ENCODE data around the gene SYNPO. TPM values are rescaled to one million over a fixed set of nuclear protein-coding genes. Genes with fewer than 3 reads are reported as not detected.
A peak's percentile ranks its signal among the peaks of the same experiment; 100 is the strongest.

SYNPO gene
- total RNA-seq, 1 donor from 2014 or later = 1.4 TPM

DNA sequence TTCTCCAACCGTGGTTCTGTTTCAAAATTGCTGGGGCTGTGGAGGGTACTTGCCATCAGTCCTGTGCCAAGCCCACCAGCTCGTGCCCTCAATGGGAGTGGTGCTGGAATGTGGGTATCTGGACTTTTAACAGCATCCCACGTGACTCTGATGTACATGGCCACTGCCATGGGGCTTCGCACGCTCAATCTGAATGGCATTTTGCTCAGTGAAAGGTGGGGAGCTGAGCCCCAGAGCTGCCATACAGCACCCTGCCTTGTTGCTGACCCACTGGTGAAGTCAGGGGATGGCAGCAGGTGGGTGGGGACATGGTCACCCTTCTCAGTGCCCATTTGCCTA, 16.6 kb upstream of the SYNPO start:
- H3K4me3 ChIP-seq (ENCODE audit: low read depth, low read length) = no peak overlapping the region
- DNase-seq (ENCODE audit: low read depth) = no peak
- TF ChIP-seq, protein P1, sequence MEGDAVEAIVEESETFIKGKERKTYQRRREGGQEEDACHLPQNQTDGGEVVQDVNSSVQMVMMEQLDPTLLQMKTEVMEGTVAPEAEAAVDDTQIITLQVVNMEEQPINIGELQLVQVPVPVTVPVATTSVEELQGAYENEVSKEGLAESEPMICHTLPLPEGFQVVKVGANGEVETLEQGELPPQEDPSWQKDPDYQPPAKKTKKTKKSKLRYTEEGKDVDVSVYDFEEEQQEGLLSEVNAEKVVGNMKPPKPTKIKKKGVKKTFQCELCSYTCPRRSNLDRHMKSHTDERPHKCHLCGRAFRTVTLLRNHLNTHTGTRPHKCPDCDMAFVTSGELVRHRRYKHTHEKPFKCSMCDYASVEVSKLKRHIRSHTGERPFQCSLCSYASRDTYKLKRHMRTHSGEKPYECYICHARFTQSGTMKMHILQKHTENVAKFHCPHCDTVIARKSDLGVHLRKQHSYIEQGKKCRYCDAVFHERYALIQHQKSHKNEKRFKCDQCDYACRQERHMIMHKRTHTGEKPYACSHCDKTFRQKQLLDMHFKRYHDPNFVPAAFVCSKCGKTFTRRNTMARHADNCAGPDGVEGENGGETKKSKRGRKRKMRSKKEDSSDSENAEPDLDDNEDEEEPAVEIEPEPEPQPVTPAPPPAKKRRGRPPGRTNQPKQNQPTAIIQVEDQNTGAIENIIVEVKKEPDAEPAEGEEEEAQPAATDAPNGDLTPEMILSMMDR (conservative IDR thresholded peaks at IDR 0.05; ENCODE audit: low read depth, low read length) = no peak

DNA sequence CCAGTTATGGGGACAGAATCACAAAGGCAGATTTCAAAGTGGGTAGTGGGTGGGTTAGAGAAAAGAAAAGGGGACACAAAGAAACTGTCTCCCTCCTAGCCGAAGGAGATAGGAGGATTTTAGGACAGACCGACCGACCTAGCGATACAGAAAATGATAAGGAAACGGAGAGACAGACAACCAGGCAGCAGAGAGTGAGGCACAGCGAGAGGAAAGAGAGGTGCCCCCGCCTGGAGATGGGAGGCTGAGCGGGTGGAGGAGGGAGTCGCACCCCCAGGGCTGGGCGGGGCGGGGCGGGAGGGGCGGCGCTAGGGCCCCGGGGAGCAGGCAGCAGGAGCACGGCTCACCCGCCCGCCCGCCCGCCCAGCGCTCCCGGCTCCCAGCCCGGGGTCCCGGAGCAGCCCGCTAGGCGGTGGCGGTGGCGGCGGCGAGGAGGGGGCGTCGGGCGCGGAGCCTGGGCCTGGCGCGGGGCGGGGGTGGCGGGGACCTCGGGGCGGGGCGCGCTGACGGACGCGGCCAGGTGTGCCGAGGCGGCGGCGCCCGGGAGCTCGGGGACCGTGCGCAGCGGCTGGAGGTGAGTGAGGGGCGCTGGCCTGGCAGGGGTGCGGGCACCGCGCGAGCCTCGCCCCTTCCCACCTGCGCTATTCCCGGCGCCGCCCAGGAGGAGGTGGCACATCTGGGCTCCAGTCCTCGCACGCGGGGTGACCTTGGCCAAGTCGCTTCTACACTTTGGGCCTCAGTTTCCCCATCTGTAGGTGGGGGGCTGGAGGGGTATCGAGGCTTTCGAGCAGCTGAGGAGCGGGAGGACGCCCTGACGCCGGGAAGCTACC, 15.9 kb upstream of the SYNPO start:
- H3K4me3 ChIP-seq (ENCODE audit: low read depth, low read length) = peak overlapping the region; percentile 58
- DNase-seq (ENCODE audit: low read depth) = no peak
- TF ChIP-seq, protein P1 (conservative IDR thresholded peaks at IDR 0.05; ENCODE audit: low read depth, low read length) = no peak

DNA sequence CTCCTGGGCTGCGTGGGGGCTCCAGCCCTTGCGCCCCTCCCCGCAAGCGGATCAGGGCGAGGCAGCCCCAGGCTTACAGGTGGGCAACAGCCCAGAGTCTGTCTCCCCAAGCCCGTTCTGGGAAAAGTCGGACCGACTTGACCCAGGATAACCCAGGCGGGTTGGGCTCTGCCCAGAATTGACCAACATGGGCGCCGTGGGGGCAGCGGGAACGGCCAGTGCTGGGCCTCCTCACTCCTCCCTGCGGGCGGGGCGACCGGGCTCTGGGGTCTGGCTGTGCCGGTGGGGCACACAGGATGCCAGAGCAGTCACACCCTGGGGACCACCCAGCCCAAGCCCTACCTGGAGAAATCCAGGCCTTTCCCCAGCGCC, 15.3 kb upstream of the SYNPO start:
- DNase-seq (ENCODE audit: low read depth) = no peak
- TF ChIP-seq, protein P1 (conservative IDR thresholded peaks at IDR 0.05; ENCODE audit: low read depth, low read length) = no peak
- H3K4me3 ChIP-seq (ENCODE audit: low read depth, low read length) = peak overlapping the region; percentile 58

DNA sequence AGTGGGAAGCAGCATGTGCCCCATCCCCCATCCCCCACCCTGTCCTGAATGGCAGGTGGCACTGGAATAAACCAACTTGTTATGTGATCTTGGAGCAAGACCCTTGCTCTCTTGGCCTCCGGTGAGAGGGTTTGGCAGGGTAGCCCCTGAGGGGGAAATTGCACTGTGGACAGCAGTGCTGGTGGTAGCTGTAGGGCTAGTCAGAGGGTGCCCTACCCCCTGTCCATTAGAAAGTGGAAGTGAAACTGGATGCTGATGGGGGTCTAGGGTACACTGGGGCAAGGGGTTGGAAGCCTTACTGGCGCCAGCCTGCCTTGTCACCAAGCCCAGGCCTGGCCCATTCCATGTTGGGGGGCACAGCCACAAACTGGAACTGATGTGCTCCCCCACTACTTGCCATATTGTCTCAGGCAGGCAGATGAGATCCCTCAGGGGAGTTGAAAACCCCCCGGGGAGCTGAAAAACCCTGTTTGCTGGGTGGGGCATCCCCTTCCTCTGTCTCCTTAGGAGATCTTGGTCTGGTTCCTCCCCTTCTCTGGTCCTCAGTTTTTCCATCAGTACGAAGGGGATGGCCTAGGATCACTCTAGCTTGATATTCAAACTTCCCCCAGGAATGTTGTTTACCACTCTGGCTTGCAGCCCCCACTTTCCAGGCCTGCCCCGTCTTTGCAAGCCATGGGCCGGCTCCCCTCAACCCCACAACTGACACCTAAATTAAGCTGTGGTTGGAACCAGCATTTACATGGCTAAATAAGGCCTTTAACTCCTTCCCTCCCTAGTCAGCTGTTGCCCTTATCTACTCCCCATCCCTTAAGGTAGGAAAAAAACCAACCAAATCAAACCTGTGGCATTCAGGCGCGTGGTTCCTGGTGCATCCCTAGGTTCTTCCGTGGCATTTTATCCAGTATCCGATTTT, 14.4 kb upstream of the SYNPO start:
- TF ChIP-seq, protein P1 (conservative IDR thresholded peaks at IDR 0.05; ENCODE audit: low read depth, low read length) = no peak
- DNase-seq (ENCODE audit: low read depth) = no peak
- H3K4me3 ChIP-seq (ENCODE audit: low read depth, low read length) = no peak overlapping the region

DNA sequence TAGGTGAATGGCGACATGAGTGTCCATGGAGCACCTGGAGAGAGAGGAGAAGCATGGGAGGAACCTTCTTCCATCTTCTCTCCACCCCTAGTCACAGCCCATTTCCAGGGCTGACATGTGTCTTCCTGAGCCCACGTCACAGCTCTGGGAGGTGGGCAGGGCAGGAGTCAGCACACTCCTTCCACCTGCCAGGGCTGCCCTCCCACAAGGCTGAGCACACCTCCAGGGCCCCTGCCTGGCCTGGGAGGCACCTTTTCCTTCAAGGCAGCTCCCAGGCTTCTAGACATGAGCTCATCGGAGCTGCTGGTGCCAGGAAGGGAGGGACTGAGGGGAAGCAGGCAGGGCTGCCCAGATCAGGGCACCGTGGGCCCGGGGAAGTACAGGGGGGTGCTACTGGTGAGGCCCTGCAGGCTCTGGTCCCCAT, 13.6 kb upstream of the SYNPO start:
- no peak for DNase-seq (ENCODE audit: low read depth)
- H3K4me3 ChIP-seq (ENCODE audit: low read depth, low read length) = no peak overlapping the region
- TF ChIP-seq, protein P1 (conservative IDR thresholded peaks at IDR 0.05; ENCODE audit: low read depth, low read length) = no peak

DNA sequence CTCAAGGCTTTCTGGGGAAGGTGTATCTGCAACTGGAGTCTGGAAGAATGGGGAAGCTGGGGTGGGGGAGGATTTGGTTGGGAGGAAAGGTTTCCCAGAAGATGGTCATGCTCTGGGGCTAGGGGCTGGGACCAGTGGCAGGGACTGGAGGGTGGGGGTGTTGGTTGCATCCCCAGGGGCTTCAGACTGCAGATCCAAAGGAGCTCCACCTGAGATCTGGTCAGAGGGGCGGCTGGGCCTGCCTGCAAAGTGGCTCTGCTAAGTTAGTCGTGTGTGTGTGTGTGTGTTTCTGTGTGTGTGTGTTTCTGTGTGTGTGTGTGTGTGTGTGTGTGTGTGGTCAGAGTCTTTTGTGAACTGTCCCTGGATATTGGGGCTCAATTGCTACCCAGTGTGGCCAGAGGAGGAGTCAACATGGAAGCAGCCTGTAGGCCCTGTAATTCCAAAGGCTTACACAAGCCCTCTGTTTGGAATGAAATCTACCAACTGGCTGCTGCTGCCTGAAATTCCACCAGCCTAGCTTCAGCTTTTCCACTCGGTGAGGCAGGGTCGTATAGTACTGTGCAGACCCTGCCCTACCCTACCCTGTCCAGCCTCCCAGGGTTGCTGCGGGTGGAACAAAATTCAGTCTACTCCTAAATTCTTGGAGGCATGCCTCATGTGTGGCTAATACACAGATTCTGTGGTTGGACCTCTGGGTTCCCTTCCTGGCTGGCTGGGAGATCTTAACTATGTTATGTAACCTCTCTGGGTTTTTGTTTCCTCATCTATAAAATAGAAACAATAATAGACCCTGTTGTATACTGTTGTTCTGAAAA, 12.5 kb upstream of the SYNPO start:
- H3K4me3 ChIP-seq (ENCODE audit: low read depth, low read length) = no peak overlapping the region
- no peak for DNase-seq (ENCODE audit: low read depth)
- TF ChIP-seq, protein P1 (conservative IDR thresholded peaks at IDR 0.05; ENCODE audit: low read depth, low read length) = no peak
